ENCODE measurements around the gene NUTM1. TPM values are rescaled to one million over a fixed set of nuclear protein-coding genes. Genes with fewer than 3 reads are reported as not detected.
"Not testable (repeated sequence)": the region's sequence is repeated elsewhere in the genome, so short reads cannot be mapped to it uniquely, and the experiment has no call there.

Gene NUTM1
- total and polyA plus RNA-seq, 12 donors, result under 0.01 TPM; not detected in 11

DNA sequence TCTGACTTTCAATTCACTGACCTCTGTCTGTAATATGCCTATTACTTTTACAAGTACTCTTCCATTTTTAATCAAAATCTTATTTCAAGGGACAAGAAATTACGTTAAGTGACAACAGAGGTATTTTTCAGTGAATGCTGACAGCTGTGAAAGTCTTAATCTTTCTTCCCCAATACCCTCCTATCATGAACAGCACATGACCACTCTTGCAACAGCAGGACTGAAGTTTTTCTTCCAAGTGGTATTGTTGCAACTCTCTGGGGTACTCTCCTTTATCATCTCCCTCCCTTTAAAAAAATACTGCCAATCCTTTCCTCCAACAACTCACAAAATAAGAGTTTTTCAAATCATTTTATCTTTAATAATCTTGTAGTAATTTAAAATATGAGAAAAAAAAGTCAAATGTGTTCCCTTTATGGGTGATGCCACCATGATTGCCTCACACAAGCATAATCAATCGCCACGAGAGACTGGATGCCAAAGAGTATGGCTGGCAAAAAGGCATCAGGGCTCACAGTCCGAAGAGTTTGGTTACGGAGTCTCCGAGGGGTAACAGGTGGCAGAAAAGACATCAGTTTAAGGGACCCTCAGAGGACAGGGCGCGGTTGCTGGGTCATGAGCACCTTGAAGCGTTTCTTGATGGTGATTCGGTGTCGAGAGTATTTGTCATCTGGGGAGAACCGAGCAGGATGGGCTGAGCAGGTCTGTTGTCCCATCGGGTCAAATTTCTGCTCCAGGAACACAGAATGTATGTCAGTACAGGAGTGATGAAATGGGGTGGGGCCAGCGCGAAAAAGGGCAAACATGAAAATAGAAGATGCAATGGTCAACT, 1.5 kb upstream of the NUTM1 start:
- H3K4me3 ChIP-seq, result peak overlapping the region in 9 of 10 donors; percentile 56 to 92 (median 75)
- no peak for ATAC-seq
- peaks cover 0 to 35% (median 5%) of the 10 kb centered on the region in 9 donors for H3K36me3 ChIP-seq
- intact Hi-C loops (cut with DNase I), result loop anchor here in 5 of 10 donors (2.0 to 10.0 kb wide), 4 partner anchors 25 to 243 kb away; partner anchors contain the start of genes LPCAT4 (in 3 of the 5), EMC4 (in 2 of the 5) and GOLGA8B (in 1 of the 5)
- DNase-seq, result no peak
- WGBS, 2 donors, result 92 to 94% methylated on average over 15 of the region's 15 CpGs
- peaks cover 3 to 52% (median 25%) of the 10 kb centered on the region in 9 donors for H3K4me1 ChIP-seq
- H3K27ac ChIP-seq, result peak overlapping the region in 3 of 10 donors; percentile 87 to 94 (median 92)
- no peaks in the 10 kb centered on the region for H3K9me3 ChIP-seq
- TF ChIP-seq, protein P1, sequence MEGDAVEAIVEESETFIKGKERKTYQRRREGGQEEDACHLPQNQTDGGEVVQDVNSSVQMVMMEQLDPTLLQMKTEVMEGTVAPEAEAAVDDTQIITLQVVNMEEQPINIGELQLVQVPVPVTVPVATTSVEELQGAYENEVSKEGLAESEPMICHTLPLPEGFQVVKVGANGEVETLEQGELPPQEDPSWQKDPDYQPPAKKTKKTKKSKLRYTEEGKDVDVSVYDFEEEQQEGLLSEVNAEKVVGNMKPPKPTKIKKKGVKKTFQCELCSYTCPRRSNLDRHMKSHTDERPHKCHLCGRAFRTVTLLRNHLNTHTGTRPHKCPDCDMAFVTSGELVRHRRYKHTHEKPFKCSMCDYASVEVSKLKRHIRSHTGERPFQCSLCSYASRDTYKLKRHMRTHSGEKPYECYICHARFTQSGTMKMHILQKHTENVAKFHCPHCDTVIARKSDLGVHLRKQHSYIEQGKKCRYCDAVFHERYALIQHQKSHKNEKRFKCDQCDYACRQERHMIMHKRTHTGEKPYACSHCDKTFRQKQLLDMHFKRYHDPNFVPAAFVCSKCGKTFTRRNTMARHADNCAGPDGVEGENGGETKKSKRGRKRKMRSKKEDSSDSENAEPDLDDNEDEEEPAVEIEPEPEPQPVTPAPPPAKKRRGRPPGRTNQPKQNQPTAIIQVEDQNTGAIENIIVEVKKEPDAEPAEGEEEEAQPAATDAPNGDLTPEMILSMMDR (IDR thresholded peaks at IDR 0.05), result no peak
- H3K27me3 ChIP-seq, result no peaks in the 10 kb centered on the region

DNA sequence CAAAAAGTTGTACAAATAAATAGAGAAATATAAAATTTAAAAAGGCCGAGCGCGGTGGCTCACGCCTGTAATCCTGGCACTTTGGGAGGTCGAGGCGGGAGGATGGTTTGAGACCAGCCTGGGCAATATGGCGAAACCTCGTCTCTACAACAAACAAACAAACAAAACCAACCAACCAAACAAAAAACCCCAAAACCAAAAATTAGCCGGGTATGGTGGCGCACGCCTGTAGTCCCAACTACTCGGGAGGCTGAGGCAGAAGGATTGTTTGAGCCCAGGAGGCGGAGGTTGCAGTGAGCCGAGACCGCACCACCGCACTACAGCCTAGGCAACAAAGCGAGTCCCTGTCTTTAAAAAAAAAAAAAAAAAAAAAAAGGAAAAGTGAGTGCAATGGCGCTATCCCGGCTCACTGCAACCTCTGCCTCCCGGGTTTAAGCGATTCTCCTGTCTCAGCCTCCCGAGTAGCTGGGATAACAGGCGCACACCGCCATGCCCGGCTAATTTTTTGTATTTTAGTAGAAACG, 840 bp upstream of the NUTM1 start:
- peaks cover 0 to 35% (median 5%) of the 10 kb centered on the region in 9 donors for H3K36me3 ChIP-seq
- ATAC-seq, result peak in 3 of 8 donors; percentile 1 to 10 (median 7)
- 42 to 43% methylated on average over 26 of the region's 26 CpGs for WGBS, 2 donors
- H3K27ac ChIP-seq, result peak overlapping the region; percentile 14 to 94 (median 92)
- not testable (repeated sequence) for DNase-seq, H3K9me3 ChIP-seq, H3K27me3 ChIP-seq
- H3K4me1 ChIP-seq, result peaks cover 0 to 45% (median 19%) of the 10 kb centered on the region in 9 donors
- intact Hi-C loops (cut with DNase I), result loop anchor here in 5 of 10 donors (2.0 to 10.0 kb wide), 4 partner anchors 25 to 243 kb away; partner anchors contain the start of genes LPCAT4 (in 3 of the 5), EMC4 (in 2 of the 5) and GOLGA8B (in 1 of the 5)
- H3K4me3 ChIP-seq, result peak overlapping the region; percentile 56 to 92 (median 76)

DNA sequence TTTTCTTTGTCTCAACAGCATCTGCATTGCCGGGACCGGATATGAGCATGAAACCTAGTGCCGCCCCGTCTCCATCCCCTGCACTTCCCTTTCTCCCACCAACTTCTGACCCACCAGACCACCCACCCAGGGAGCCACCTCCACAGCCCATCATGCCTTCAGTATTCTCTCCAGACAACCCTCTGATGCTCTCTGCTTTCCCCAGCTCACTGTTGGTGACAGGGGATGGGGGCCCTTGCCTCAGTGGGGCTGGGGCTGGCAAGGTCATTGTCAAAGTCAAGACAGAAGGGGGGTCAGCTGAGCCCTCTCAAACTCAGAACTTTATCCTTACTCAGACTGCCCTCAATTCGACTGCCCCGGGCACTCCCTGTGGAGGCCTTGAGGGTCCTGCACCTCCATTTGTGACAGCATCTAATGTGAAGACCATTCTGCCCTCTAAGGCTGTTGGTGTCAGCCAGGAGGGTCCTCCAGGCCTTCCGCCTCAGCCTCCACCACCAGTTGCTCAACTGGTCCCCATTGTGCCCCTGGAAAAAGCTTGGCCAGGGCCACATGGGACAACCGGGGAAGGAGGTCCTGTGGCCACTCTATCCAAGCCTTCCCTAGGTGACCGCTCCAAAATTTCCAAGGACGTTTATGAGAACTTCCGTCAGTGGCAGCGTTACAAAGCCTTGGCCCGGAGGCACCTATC, 5.0 kb downstream of the NUTM1 start:
- Histone ChIP-seq H3K36me3 (no peaks in the 10 kb centered on the region), H3K27ac (peak overlapping the region in 1 of 10 donors; percentile 7), H3K4me1 (peaks cover 0 to 3% (median 0%) of the 10 kb centered on the region in 9 donors), H3K4me3 (no peak overlapping the region), H3K27me3 (no peaks in the 10 kb centered on the region), H3K9me3 (no peaks in the 10 kb centered on the region)
- TF ChIP-seq, protein P1 (IDR thresholded peaks at IDR 0.05), result no peak
- whole genome bisulfite sequencing, 2 donors, result 77 to 84% methylated on average over 13 of the region's 13 CpGs
- intact Hi-C loops (cut with DNase I), result loop anchor here in 1 of 10 donors (10.0 kb wide), 1 partner anchor 237 kb away; the partner anchor contains the start of gene GOLGA8B
- ATAC-seq (peak in 1 of 8 donors; percentile 21), DNase-seq (no peak)

DNA sequence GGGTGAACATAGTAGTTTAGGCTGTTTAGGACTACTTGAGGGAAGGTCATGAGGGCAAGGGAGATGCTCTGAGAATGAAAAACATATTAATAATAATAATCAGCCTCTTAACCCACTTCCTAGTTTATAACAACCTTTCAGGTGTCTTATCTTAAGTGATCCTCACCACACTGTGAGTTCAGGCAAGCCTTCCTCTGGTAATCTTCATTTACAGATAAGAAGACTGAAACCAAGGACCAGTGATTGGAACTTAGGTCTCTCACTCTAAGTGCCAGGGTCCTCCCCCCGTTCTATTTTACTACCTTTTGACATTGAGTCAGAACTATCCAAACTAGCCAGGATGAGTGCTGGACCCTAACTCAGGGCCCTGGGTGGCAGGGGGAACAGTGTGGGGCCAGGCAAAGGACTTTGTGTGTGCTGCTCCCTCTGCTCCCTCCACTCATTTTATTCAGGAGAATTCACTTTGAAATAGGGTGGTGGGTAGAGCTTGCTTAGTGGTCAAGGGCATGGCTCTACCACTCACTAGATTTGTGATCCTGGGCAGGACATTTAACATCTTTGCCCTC, 5.7 kb downstream of the NUTM1 start:
- WGBS, 2 donors, result 25 to 41% methylated on average over 1 of the region's 1 CpG
- Histone ChIP-seq H3K9me3 (no peaks in the 10 kb centered on the region), H3K27ac (no peak overlapping the region), H3K4me1 (no peaks in the 10 kb centered on the region), H3K27me3 (no peaks in the 10 kb centered on the region), H3K36me3 (no peaks in the 10 kb centered on the region), H3K4me3 (no peak overlapping the region)
- no peak for ATAC-seq
- intact Hi-C loops (cut with DNase I), result loop anchor here in 1 of 10 donors (10.0 kb wide), 1 partner anchor 236 kb away; the partner anchor contains the start of gene GOLGA8B
- TF ChIP-seq, protein P1 (IDR thresholded peaks at IDR 0.05), result no peak
- DNase-seq, result no peak

Measured in heart right ventricle (tissue), 16 donors.